Measurements from ENCODE around the gene SPATA22. TPM values are rescaled to one million over a fixed set of nuclear protein-coding genes. Genes with fewer than 3 reads are reported as not detected.
A peak's percentile ranks its signal among the peaks of the same experiment; 100 is the strongest.
"Not testable (repeated sequence)": the region's sequence is repeated elsewhere in the genome, so short reads cannot be mapped to it uniquely, and the experiment has no call there.

The SPATA22 gene
- total RNA-seq (ENCODE audit: unreplicated experiment): not detected
- long read RNA-seq: 0 reads

DNA sequence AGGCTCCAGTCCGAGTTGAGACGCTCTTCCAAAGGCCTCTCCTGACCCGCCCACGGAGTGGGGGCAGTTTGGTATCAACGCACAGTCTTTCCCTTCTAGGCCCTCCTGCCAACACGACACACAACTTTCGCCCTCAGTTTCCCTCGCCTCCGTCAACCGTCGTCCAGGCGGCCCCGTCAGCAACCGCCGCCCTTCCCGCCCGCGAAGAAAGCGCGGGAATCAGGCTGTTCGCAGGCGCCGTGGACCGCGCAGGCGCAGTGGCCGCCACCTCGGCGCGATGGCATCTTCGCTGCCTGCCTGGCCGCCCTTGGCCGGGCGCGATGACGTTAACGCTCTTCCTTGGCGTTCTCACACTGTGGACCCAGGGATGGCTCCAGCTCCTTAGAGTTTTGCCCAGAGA is at the start of gene SPATA22:
Gene SPATA22 (minus strand): TSS at position 221 of the 400 bp plus-strand sequence. CDS start 2,494 bp downstream, outside the sequence.
- no peak within 1 kb of the TSS for H3K27ac Mint-ChIP-seq (ENCODE audit: unreplicated experiment)
- H3K4me1 Mint-ChIP-seq (ENCODE audit: low read depth, unreplicated experiment): peaks cover 6% of the 10 kb centered on the region
- no peaks in the 10 kb centered on the region for H3K36me3 Mint-ChIP-seq (ENCODE audit: unreplicated experiment)
- H3K9me3 Mint-ChIP-seq (ENCODE audit: unreplicated experiment): no peaks in the 10 kb centered on the region
- DNase-seq: no peak
- TF ChIP-seq CTCF (IDR thresholded peaks at IDR 0.05; ENCODE audit: partially characterized antibody, unreplicated experiment): no peak
- H3K27me3 Mint-ChIP-seq (ENCODE audit: unreplicated experiment): no peaks in the 10 kb centered on the region
- no peak within 1 kb of the TSS for H3K4me3 Mint-ChIP-seq (ENCODE audit: unreplicated experiment)

- not testable (repeated sequence) for H3K9me3 Mint-ChIP-seq (ENCODE audit: unreplicated experiment); H3K4me1 Mint-ChIP-seq (ENCODE audit: low read depth, unreplicated experiment); H3K4me3 Mint-ChIP-seq (ENCODE audit: unreplicated experiment); H3K27ac Mint-ChIP-seq (ENCODE audit: unreplicated experiment); H3K36me3 Mint-ChIP-seq (ENCODE audit: unreplicated experiment); H3K27me3 Mint-ChIP-seq (ENCODE audit: unreplicated experiment); DNase-seq
Observed at GRCh38 chr17:3519472-3519871, 47.9 kb upstream of the SPATA22 start.

- Mint-ChIP-seq H3K4me3 (ENCODE audit: unreplicated experiment) (no peak overlapping the region), H3K9me3 (ENCODE audit: unreplicated experiment) (no peaks in the 10 kb centered on the region), H3K27me3 (ENCODE audit: unreplicated experiment) (peaks cover 2% of the 10 kb centered on the region), H3K4me1 (ENCODE audit: low read depth, unreplicated experiment) (peaks cover 9% of the 10 kb centered on the region), H3K36me3 (ENCODE audit: unreplicated experiment) (no peaks in the 10 kb centered on the region), H3K27ac (ENCODE audit: unreplicated experiment) (no peak overlapping the region)
- no peak for TF ChIP-seq CTCF (IDR thresholded peaks at IDR 0.05; ENCODE audit: partially characterized antibody, unreplicated experiment)
- DNase-seq: no peak
Observed at GRCh38 chr17:3514873-3515272, 43.3 kb upstream of the SPATA22 start.

GRCh38 chr17:3514167-3514566 is 42.5 kb upstream of the SPATA22 start:
- not testable (repeated sequence) for H3K36me3 Mint-ChIP-seq (ENCODE audit: unreplicated experiment); H3K4me1 Mint-ChIP-seq (ENCODE audit: low read depth, unreplicated experiment); H3K4me3 Mint-ChIP-seq (ENCODE audit: unreplicated experiment); H3K9me3 Mint-ChIP-seq (ENCODE audit: unreplicated experiment); H3K27ac Mint-ChIP-seq (ENCODE audit: unreplicated experiment); DNase-seq; H3K27me3 Mint-ChIP-seq (ENCODE audit: unreplicated experiment)

- no peak for TF ChIP-seq CTCF (IDR thresholded peaks at IDR 0.05; ENCODE audit: partially characterized antibody, unreplicated experiment)
- H3K36me3 Mint-ChIP-seq (ENCODE audit: unreplicated experiment): no peaks in the 10 kb centered on the region
- no peak overlapping the region for H3K4me3 Mint-ChIP-seq (ENCODE audit: unreplicated experiment)
- peaks cover 2% of the 10 kb centered on the region for H3K27me3 Mint-ChIP-seq (ENCODE audit: unreplicated experiment)
- no peak overlapping the region for H3K27ac Mint-ChIP-seq (ENCODE audit: unreplicated experiment)
- no peak for DNase-seq
- no peaks in the 10 kb centered on the region for H3K9me3 Mint-ChIP-seq (ENCODE audit: unreplicated experiment)
- H3K4me1 Mint-ChIP-seq (ENCODE audit: low read depth, unreplicated experiment): peaks cover 9% of the 10 kb centered on the region
Observed at GRCh38 chr17:3513305-3514035, 41.9 kb upstream of the SPATA22 start.

- no peak overlapping the region for H3K27ac Mint-ChIP-seq (ENCODE audit: unreplicated experiment)
- peaks cover 9% of the 10 kb centered on the region for H3K4me1 Mint-ChIP-seq (ENCODE audit: low read depth, unreplicated experiment)
- TF ChIP-seq CTCF (IDR thresholded peaks at IDR 0.05; ENCODE audit: partially characterized antibody, unreplicated experiment): no peak
- H3K9me3 Mint-ChIP-seq (ENCODE audit: unreplicated experiment): no peaks in the 10 kb centered on the region
- no peaks in the 10 kb centered on the region for H3K36me3 Mint-ChIP-seq (ENCODE audit: unreplicated experiment)
- peaks cover 2% of the 10 kb centered on the region for H3K27me3 Mint-ChIP-seq (ENCODE audit: unreplicated experiment)
- H3K4me3 Mint-ChIP-seq (ENCODE audit: unreplicated experiment): no peak overlapping the region
- DNase-seq: peak; percentile 46
Observed at GRCh38 chr17:3512505-3513171, 41.0 kb upstream of the SPATA22 start.

Measured in glutamatergic neuron (in vitro differentiated cells).